Bronchial epithelial cell (primary cell): ENCODE results near the gene SH2D1B. TPM values are rescaled to one million over a fixed set of nuclear protein-coding genes. Genes with fewer than 3 reads are reported as not detected.
"Not testable (repeated sequence)": the region's sequence is repeated elsewhere in the genome, so short reads cannot be mapped to it uniquely, and the experiment has no call there.

ENCODE experiments used
- DNase-seq: peaks from one replicate; pipeline ENCODE4 v3.0.0-alpha.2; 2010; ENCODE audit warnings: low read depth
- FAIRE-seq: peaks from 2 replicates; lab custom pipeline; 2011; peaks lifted over from hg19 to GRCh38; lab: Jason Lieb, UNC
- H3K27me3 ChIP-seq: 2 replicates; pipeline ENCODE4 v1.5.1; 2011; ENCODE audit warnings: low read length; ENCODE audit not compliant: control insufficient read depth, insufficient read depth
- H3K36me3 ChIP-seq: 2 replicates; pipeline ENCODE4 v1.5.1; 2011; ENCODE audit warnings: low read length; ENCODE audit not compliant: control insufficient read depth, insufficient read depth
- H3K4me3 ChIP-seq: 2 replicates; pipeline ENCODE4 v1.5.1; 2011; ENCODE audit warnings: mild to moderate bottlenecking, low read depth, low read length, control low read depth
- CTCF ChIP-seq: IDR thresholded peaks from 2 replicates; pipeline ENCODE4 v1.5.1; 2011; ENCODE audit warnings: mild to moderate bottlenecking, moderate library complexity, low read length, control low read depth, inconsistent platforms; ENCODE audit not compliant: insufficient read depth, severe bottlenecking
- total RNA-seq: library from RNA; depleted of rRNA; stranded (reverse); fragments of >200 nt; gene quantifications from 2 replicates; pipeline ENCODE4 v1.2.1, GENCODE V29; 2014

Gene SH2D1B
- total RNA-seq: 0.13 TPM in 1 of 2 replicates, not detected in the other

- no peak for TF ChIP-seq CTCF
- Histone ChIP-seq H3K27me3 (no peaks in the 10 kb centered on the region), H3K36me3 (no peaks in the 10 kb centered on the region), H3K4me3 (no peak within 1 kb of the TSS)
- DNase-seq (peak; percentile 36), FAIRE-seq (peak; percentile 79)
Observed at GRCh38 chr1:162412002-162412401, at the start of gene SH2D1B. SH2D1B (minus strand) TSS chr1:162412136; CDS start chr1:162412016, 120 bp downstream.

- Histone ChIP-seq H3K36me3 (no peaks in the 10 kb centered on the region), H3K4me3 (no peak overlapping the region), H3K27me3 (no peaks in the 10 kb centered on the region)
- DNase-seq (no peak), FAIRE-seq (no peak)
- TF ChIP-seq CTCF: no peak
Observed at GRCh38 chr1:162458236-162458635, 46.3 kb upstream of the SH2D1B start.

- FAIRE-seq: no peak
- no peak for DNase-seq
- TF ChIP-seq CTCF: no peak
- no peak overlapping the region for H3K4me3 ChIP-seq
- no peaks in the 10 kb centered on the region for H3K36me3 ChIP-seq
- H3K27me3 ChIP-seq: no peaks in the 10 kb centered on the region
Observed at GRCh38 chr1:162456323-162456722, 44.4 kb upstream of the SH2D1B start.

GRCh38 chr1:162454361-162454760 is 42.4 kb upstream of the SH2D1B start:
- DNase-seq, H3K4me3 ChIP-seq, FAIRE-seq, H3K27me3 ChIP-seq, H3K36me3 ChIP-seq: not testable (repeated sequence)

- Histone ChIP-seq H3K27me3 (no peaks in the 10 kb centered on the region), H3K4me3 (no peak overlapping the region), H3K36me3 (no peaks in the 10 kb centered on the region)
- no peak for DNase-seq
- no peak for FAIRE-seq
- no peak for TF ChIP-seq CTCF
Observed at GRCh38 chr1:162446946-162447345, 35.0 kb upstream of the SH2D1B start.

- Histone ChIP-seq H3K4me3 (no peak overlapping the region), H3K36me3 (no peaks in the 10 kb centered on the region), H3K27me3 (peaks cover 3% of the 10 kb centered on the region)
- FAIRE-seq (no peak), DNase-seq (no peak)
- TF ChIP-seq CTCF: no peak
Observed at GRCh38 chr1:162444903-162445302, 33.0 kb upstream of the SH2D1B start.

GRCh38 chr1:162432977-162433713 is 21.2 kb upstream of the SH2D1B start:
- not testable (repeated sequence) for DNase-seq, H3K36me3 ChIP-seq, FAIRE-seq, H3K4me3 ChIP-seq, H3K27me3 ChIP-seq
